HepG2 (cell line): ENCODE measurements around the gene SPTSSA. TPM values are rescaled to one million over a fixed set of nuclear protein-coding genes. Genes with fewer than 3 reads are reported as not detected.

Source experiments
- ATF7 ChIP-seq, 2 experiments: fragments of 450-650 bp in 1 of 2; sonication (generic) in 1 of 2; formaldehyde crosslinking in 1 of 2; IDR thresholded peaks; 2 replicates each; pipeline versions ENCODE4 v1.4.0 to v1.6.1; 2016 to 2020; ENCODE audit warnings: antibody characterized with exemption in 1 of 2, mild to moderate bottlenecking in 1 of 2, missing genetic modification reagents in 1 of 2
- BCL6 ChIP-seq: IDR thresholded peaks from 2 replicates; pipeline ENCODE4 v1.6.1; 2016; ENCODE audit warnings: missing genetic modification reagents, missing compliant biosample characterization
- HOXD1 ChIP-seq: sonication (generic); formaldehyde crosslinking; IDR thresholded peaks from 2 replicates; pipeline ENCODE4 v1.5.0; 2020; ENCODE audit warnings: missing genetic modification reagents
- KDM2A ChIP-seq: sonication (generic); formaldehyde crosslinking; IDR thresholded peaks from 2 replicates; pipeline ENCODE4 v1.4.0; 2020; ENCODE audit warnings: low read depth, missing genetic modification reagents, borderline replicate concordance
- LCORL ChIP-seq, 2 experiments: fragments of 450-650 bp in 1 of 2; sonication (generic) in 1 of 2; formaldehyde crosslinking in 1 of 2; IDR thresholded peaks; 2 replicates each; pipeline versions ENCODE4 v1.5.0 to v1.6.1; 2017 to 2020; ENCODE audit warnings: antibody characterized with exemption in 1 of 2, missing genetic modification reagents in 1 of 2
- MAF1 ChIP-seq: sonication (generic); formaldehyde crosslinking; IDR thresholded peaks from 2 replicates; pipeline ENCODE4 v1.5.0; 2020; ENCODE audit warnings: missing genetic modification reagents, borderline replicate concordance
- PAX8 ChIP-seq: sonication (generic); formaldehyde crosslinking; IDR thresholded peaks from 2 replicates; pipeline ENCODE4 v1.8.0; 2022; ENCODE audit warnings: mild to moderate bottlenecking, missing genetic modification reagents, borderline replicate concordance
- TEAD3 ChIP-seq: optimal IDR thresholded peaks from 2 replicates; pipeline ENCODE3; 2016; ENCODE audit warnings: borderline replicate concordance
- ZBTB7A ChIP-seq: sonication (generic); formaldehyde crosslinking; IDR thresholded peaks from 2 replicates; pipeline ENCODE4 v1.8.0; 2022; ENCODE audit warnings: mild to moderate bottlenecking, missing genetic modification reagents
- ZC3H13 ChIP-seq: sonication (generic); formaldehyde crosslinking; IDR thresholded peaks from 2 replicates; pipeline ENCODE4 v1.8.1; 2023; ENCODE audit warnings: mild to moderate bottlenecking, missing genetic modification reagents, moderate library complexity
- ZNF264 ChIP-seq: sonication (generic); formaldehyde crosslinking; IDR thresholded peaks from 2 replicates; pipeline ENCODE4 v1.4.0; 2020; ENCODE audit warnings: missing genetic modification reagents
- ZNF329 ChIP-seq: sonication (generic); formaldehyde crosslinking; IDR thresholded peaks from 2 replicates; pipeline ENCODE4 v1.9.0; 2021; ENCODE audit warnings: low read depth, mild to moderate bottlenecking, missing genetic modification reagents
- ZNF350 ChIP-seq: sonication (generic); formaldehyde crosslinking; IDR thresholded peaks from 2 replicates; pipeline ENCODE4 v1.4.0; 2020; ENCODE audit warnings: mild to moderate bottlenecking, low read depth, missing genetic modification reagents, borderline replicate concordance
- ZNF672 ChIP-seq: sonication (generic); formaldehyde crosslinking; IDR thresholded peaks from 2 replicates; pipeline ENCODE4 v1.8.1; 2022; ENCODE audit warnings: missing genetic modification reagents
- polyA plus RNA-seq, 8 experiments: library from polyadenylated mRNA; depleted of rRNA in 3 of 8; stranded (reverse) in 7 of 8; unstranded in 1 of 8; fragments of >200 nt; fragmentation: Illumina TruSeq in 4 of 8; extraction: Trizol in 4 of 8; gene quantifications; 2 replicates each; pipeline versions ENCODE4 v1.2.1 to v1.2.3, GENCODE V29; 2011 to 2016; ENCODE audit warnings: low read depth in 4 of 8, missing spikeins in 1 of 8, mixed read lengths in 1 of 8; ENCODE audit not compliant: insufficient read depth in 1 of 8
- total RNA-seq, 5 experiments: library from RNA; depleted of rRNA; stranded (reverse); fragments of >200 nt; fragmentation: Illumina TruSeq; extraction: Trizol; gene quantifications; 2 replicates each; pipeline ENCODE4 v1.2.3, GENCODE V29; 2016; ENCODE audit warnings: low read depth in 1 of 5
- TF ChIP-seq, protein P1 (sequence below): sonication (generic); formaldehyde crosslinking; IDR thresholded peaks from 2 replicates; pipeline ENCODE4 v1.4.0; 2020; ENCODE audit warnings: missing genetic modification reagents, mild to moderate bottlenecking, borderline replicate concordance
- TF ChIP-seq, protein P2 (sequence below): IDR thresholded peaks from 2 replicates; pipeline ENCODE4 v1.6.1; 2016; ENCODE audit warnings: mild to moderate bottlenecking, missing biosample characterization, missing genetic modification reagents
- TF ChIP-seq, protein P3 (sequence below): IDR thresholded peaks from 2 replicates; pipeline ENCODE4 v1.6.1; 2016; ENCODE audit warnings: low read depth, control low read depth
- TF ChIP-seq, protein P4 (sequence below): sonication (generic); formaldehyde crosslinking; IDR thresholded peaks from 2 replicates; pipeline ENCODE4 v1.5.0; 2020; ENCODE audit warnings: mild to moderate bottlenecking, missing genetic modification reagents, borderline replicate concordance
- TF ChIP-seq, protein P5 (sequence below): sonication (generic); formaldehyde crosslinking; IDR thresholded peaks from 2 replicates; pipeline ENCODE4 v1.8.1; 2023; ENCODE audit warnings: mild to moderate bottlenecking, missing genetic modification reagents

SPTSSA gene
- total and polyA plus RNA-seq, 2 of the 13 experiments (the other 11 are each of a cell fraction or from before 2014, with no cell fraction given): 19.1 to 86.1 TPM

DNA sequence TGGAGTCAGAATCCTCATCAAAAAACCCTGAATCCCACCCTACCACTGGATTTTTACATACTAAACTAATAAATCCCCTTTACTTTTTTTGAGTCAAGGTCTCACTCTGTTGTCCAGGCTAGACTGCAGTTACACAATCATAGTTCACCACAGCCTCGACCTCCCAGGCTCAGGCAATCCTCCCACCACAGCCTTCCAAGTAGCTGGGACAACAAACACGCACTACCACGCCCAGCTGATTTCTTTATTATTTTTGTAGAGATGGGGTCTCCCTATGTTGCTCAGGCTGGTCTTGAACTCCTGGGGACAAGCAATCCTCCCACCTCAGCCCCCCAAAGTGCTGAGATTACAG is 24.3 kb downstream of the SPTSSA start (continued):
- TF ChIP-seq, protein P1, sequence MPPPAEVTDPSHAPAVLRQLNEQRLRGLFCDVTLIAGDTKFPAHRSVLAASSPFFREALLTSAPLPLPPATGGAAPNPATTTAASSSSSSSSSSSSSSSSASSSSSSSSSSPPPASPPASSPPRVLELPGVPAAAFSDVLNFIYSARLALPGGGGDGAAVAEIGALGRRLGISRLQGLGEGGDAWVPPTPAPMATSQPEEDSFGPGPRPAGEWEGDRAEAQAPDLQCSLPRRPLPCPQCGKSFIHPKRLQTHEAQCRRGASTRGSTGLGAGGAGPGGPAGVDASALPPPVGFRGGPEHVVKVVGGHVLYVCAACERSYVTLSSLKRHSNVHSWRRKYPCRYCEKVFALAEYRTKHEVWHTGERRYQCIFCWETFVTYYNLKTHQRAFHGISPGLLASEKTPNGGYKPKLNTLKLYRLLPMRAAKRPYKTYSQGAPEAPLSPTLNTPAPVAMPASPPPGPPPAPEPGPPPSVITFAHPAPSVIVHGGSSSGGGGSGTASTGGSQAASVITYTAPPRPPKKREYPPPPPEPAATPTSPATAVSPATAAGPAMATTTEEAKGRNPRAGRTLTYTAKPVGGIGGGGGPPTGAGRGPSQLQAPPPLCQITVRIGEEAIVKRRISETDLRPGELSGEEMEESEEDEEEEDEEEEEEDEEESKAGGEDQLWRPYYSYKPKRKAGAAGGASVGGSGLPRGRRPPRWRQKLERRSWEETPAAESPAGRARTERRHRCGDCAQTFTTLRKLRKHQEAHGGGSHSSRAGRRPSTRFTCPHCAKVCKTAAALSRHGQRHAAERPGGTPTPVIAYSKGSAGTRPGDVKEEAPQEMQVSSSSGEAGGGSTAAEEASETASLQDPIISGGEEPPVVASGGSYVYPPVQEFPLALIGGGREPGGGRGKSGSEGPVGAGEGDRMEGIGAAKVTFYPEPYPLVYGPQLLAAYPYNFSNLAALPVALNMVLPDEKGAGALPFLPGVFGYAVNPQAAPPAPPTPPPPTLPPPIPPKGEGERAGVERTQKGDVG (CRISPR knock-in tag): no peak
- TF ChIP-seq KDM2A (CRISPR knock-in tag): no peak
- no peak for TF ChIP-seq ZC3H13
- TF ChIP-seq, protein P2, sequence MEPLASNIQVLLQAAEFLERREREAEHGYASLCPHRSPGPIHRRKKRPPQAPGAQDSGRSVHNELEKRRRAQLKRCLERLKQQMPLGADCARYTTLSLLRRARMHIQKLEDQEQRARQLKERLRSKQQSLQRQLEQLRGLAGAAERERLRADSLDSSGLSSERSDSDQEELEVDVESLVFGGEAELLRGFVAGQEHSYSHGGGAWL (CRISPR knock-in tag): 0 out of 2 replicates have a peak, but pooled peaks have one; percentile 22
- TF ChIP-seq LCORL (IDR thresholded peaks at IDR 0.05): no peak
- no peak for TF ChIP-seq LCORL (CRISPR knock-in tag; IDR thresholded peaks at IDR 0.05)
- TF ChIP-seq ZNF350 (CRISPR knock-in tag): no peak
- no peak for TF ChIP-seq TEAD3 (CRISPR knock-in tag)
- TF ChIP-seq MAF1 (CRISPR knock-in tag): no peak
- TF ChIP-seq, protein P3, sequence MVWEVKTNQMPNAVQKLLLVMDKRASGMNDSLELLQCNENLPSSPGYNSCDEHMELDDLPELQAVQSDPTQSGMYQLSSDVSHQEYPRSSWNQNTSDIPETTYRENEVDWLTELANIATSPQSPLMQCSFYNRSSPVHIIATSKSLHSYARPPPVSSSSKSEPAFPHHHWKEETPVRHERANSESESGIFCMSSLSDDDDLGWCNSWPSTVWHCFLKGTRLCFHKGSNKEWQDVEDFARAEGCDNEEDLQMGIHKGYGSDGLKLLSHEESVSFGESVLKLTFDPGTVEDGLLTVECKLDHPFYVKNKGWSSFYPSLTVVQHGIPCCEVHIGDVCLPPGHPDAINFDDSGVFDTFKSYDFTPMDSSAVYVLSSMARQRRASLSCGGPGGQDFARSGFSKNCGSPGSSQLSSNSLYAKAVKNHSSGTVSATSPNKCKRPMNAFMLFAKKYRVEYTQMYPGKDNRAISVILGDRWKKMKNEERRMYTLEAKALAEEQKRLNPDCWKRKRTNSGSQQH: no peak
- TF ChIP-seq BCL6 (CRISPR knock-in tag): no peak
- TF ChIP-seq HOXD1 (CRISPR knock-in tag): 0 out of 2 replicates have a peak, but pooled peaks have one; percentile 27
- TF ChIP-seq, protein P4, sequence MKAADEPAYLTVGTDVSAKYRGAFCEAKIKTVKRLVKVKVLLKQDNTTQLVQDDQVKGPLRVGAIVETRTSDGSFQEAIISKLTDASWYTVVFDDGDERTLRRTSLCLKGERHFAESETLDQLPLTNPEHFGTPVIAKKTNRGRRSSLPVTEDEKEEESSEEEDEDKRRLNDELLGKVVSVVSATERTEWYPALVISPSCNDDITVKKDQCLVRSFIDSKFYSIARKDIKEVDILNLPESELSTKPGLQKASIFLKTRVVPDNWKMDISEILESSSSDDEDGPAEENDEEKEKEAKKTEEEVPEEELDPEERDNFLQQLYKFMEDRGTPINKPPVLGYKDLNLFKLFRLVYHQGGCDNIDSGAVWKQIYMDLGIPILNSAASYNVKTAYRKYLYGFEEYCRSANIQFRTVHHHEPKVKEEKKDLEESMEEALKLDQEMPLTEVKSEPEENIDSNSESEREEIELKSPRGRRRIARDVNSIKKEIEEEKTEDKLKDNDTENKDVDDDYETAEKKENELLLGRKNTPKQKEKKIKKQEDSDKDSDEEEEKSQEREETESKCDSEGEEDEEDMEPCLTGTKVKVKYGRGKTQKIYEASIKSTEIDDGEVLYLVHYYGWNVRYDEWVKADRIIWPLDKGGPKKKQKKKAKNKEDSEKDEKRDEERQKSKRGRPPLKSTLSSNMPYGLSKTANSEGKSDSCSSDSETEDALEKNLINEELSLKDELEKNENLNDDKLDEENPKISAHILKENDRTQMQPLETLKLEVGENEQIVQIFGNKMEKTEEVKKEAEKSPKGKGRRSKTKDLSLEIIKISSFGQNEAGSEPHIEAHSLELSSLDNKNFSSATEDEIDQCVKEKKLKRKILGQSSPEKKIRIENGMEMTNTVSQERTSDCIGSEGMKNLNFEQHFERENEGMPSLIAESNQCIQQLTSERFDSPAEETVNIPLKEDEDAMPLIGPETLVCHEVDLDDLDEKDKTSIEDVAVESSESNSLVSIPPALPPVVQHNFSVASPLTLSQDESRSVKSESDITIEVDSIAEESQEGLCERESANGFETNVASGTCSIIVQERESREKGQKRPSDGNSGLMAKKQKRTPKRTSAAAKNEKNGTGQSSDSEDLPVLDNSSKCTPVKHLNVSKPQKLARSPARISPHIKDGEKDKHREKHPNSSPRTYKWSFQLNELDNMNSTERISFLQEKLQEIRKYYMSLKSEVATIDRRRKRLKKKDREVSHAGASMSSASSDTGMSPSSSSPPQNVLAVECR (CRISPR knock-in tag): no peak
- TF ChIP-seq, protein P5, sequence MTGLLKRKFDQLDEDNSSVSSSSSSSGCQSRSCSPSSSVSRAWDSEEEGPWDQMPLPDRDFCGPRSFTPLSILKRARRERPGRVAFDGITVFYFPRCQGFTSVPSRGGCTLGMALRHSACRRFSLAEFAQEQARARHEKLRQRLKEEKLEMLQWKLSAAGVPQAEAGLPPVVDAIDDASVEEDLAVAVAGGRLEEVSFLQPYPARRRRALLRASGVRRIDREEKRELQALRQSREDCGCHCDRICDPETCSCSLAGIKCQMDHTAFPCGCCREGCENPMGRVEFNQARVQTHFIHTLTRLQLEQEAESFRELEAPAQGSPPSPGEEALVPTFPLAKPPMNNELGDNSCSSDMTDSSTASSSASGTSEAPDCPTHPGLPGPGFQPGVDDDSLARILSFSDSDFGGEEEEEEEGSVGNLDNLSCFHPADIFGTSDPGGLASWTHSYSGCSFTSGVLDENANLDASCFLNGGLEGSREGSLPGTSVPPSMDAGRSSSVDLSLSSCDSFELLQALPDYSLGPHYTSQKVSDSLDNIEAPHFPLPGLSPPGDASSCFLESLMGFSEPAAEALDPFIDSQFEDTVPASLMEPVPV: no peak
- peak; percentile 49; the same call in 1 of the 2 replicates for TF ChIP-seq PAX8 (CRISPR knock-in tag)
- TF ChIP-seq ATF7 (IDR thresholded peaks at IDR 0.05): no peak
- TF ChIP-seq ATF7 (CRISPR knock-in tag; IDR thresholded peaks at IDR 0.05): 0 out of 2 replicates have a peak, but pooled peaks have one; percentile 58
- TF ChIP-seq ZNF264: 0 out of 2 replicates have a peak, but pooled peaks have one; percentile 20
- no peak for TF ChIP-seq ZBTB7A (CRISPR knock-in tag)
- TF ChIP-seq ZNF672 (CRISPR knock-in tag): no peak
- no peak for TF ChIP-seq ZNF329
